GM23338 (cell line): ENCODE data around the gene LAMA4. TPM values are rescaled to one million over a fixed set of nuclear protein-coding genes. Genes with fewer than 3 reads are reported as not detected.

Experiments
- ATAC-seq: fragments of 200-7000 bp; cut with Tn5 transposase; 3 replicates; pipeline ENCODE4 v1.9.1; 2020
- DNase-seq: peaks from one replicate; pipeline ENCODE4 v3.0.0-alpha.2; 2015; ENCODE audit warnings: low spot score
- H2AFZ ChIP-seq: fragments of 200-600 bp; sonication (generic); 2 replicates; pipeline ENCODE4 v1.8.0; 2016; ENCODE audit warnings: antibody characterized with exemption, mild to moderate bottlenecking, moderate library complexity
- H3F3A ChIP-seq: fragments of 200-600 bp; sonication (generic); replicated peaks from 2 replicates; pipeline ENCODE4 v1.8.0; 2017; ENCODE audit warnings: antibody characterized with exemption, mixed run types, low read depth
- H3K27ac ChIP-seq: fragments of 200-600 bp; sonication (generic); 2 replicates; pipeline ENCODE4 v1.6.1; 2016; ENCODE audit warnings: low read depth
- H3K27me3 ChIP-seq: fragments of 200-600 bp; sonication (generic); 2 replicates; pipeline ENCODE4 v1.8.0; 2016; ENCODE audit warnings: mild to moderate bottlenecking, mixed run types, moderate library complexity; ENCODE audit not compliant: insufficient read depth
- H3K36me3 ChIP-seq: fragments of 200-600 bp; sonication (generic); 2 replicates; pipeline ENCODE4 v1.8.0; 2016; ENCODE audit warnings: mild to moderate bottlenecking; ENCODE audit not compliant: insufficient read depth
- H3K4me1 ChIP-seq: fragments of 200-600 bp; sonication (generic); 2 replicates; pipeline ENCODE4 v1.8.0; 2016; ENCODE audit warnings: mild to moderate bottlenecking, moderate library complexity; ENCODE audit not compliant: insufficient read depth
- H3K4me2 ChIP-seq: fragments of 200-600 bp; sonication (generic); 2 replicates; pipeline ENCODE4 v1.7.1; 2017; ENCODE audit warnings: mixed run types
- H3K4me3 ChIP-seq: fragments of 200-600 bp; sonication (generic); 2 replicates; pipeline ENCODE4 v1.6.1; 2016; ENCODE audit warnings: mixed run types
- H3K79me2 ChIP-seq: fragments of 200-600 bp; sonication (generic); replicated peaks from 2 replicates; pipeline ENCODE4 v1.8.0; 2017; ENCODE audit warnings: mild to moderate bottlenecking; ENCODE audit not compliant: insufficient read depth
- H3K9me2 ChIP-seq: fragments of 200-600 bp; sonication (generic); 2 replicates; pipeline ENCODE4 v1.8.0; 2017; ENCODE audit not compliant: insufficient read depth
- H4K20me1 ChIP-seq: fragments of 200-600 bp; sonication (generic); replicated peaks from 2 replicates; pipeline ENCODE4 v1.8.0; 2017; ENCODE audit warnings: mild to moderate bottlenecking; ENCODE audit not compliant: insufficient read depth
- H3K27ac Mint-ChIP-seq: 2 replicates; pipeline ENCODE4 v1.8.0; 2020; ENCODE audit warnings: inconsistent platforms, mild to moderate bottlenecking, moderate library complexity, mixed read lengths
- H3K27me3 Mint-ChIP-seq: 3 replicates; pipeline ENCODE4 v1.8.0; 2022; ENCODE audit warnings: low read depth, mild to moderate bottlenecking, moderate library complexity, mixed read lengths, inconsistent platforms; ENCODE audit not compliant: insufficient read depth, poor library complexity
- H3K36me3 Mint-ChIP-seq: 3 replicates; pipeline ENCODE4 v1.8.0; 2021; ENCODE audit warnings: low read depth, mild to moderate bottlenecking, inconsistent platforms, moderate library complexity, mixed read lengths
- H3K4me1 Mint-ChIP-seq: 3 replicates; pipeline ENCODE4 v1.8.0; 2020; ENCODE audit warnings: mild to moderate bottlenecking, inconsistent platforms, mixed read lengths
- H3K4me3 Mint-ChIP-seq: 3 replicates; pipeline ENCODE4 v1.8.0; 2021; ENCODE audit warnings: moderate library complexity, mild to moderate bottlenecking, inconsistent platforms, mixed read lengths
- H3K9me3 Mint-ChIP-seq: 3 replicates; pipeline ENCODE4 v1.8.0; 2020; ENCODE audit warnings: moderate library complexity, mild to moderate bottlenecking, inconsistent platforms, mixed read lengths
- CREB1 ChIP-seq: fragments of 250-450 bp; sonication (Bioruptor Pico); IDR thresholded peaks from 2 replicates; pipeline ENCODE4 v1.5.0; 2020; ENCODE audit warnings: low read depth, mild to moderate bottlenecking, moderate library complexity
- ETS1 ChIP-seq: IDR thresholded peaks from 2 replicates; pipeline ENCODE4 v1.6.1; 2016; ENCODE audit warnings: antibody characterized with exemption
- EZH2phosphoT487 ChIP-seq: fragments of 200-600 bp; sonication (generic); IDR thresholded peaks from one replicate; pipeline ENCODE4 v1.8.1; 2018; ENCODE audit warnings: antibody characterized with exemption; ENCODE audit not compliant: unreplicated experiment
- JUNB ChIP-seq: IDR thresholded peaks from one replicate; pipeline ENCODE4 v1.6.1; 2016; ENCODE audit warnings: antibody characterized with exemption; ENCODE audit not compliant: unreplicated experiment
- STAT1 ChIP-seq: IDR thresholded peaks from one replicate; pipeline ENCODE4 v1.6.1; 2016; ENCODE audit warnings: antibody characterized with exemption; ENCODE audit not compliant: unreplicated experiment
- ZNF331 ChIP-seq: fragments of 250-450 bp; sonication (Bioruptor Pico); IDR thresholded peaks from 2 replicates; pipeline ENCODE4 v1.5.0; 2020; ENCODE audit warnings: low read depth, mild to moderate bottlenecking, moderate library complexity
- polyA plus RNA-seq: library from polyadenylated mRNA; unstranded; fragments of >200 nt; fragmentation: Nextera tagmentation; extraction: Ambion mirVana; gene quantifications from 2 replicates; pipeline ENCODE4 v1.2.1, GENCODE V29; 2016
- total RNA-seq: library from RNA; depleted of rRNA; stranded (reverse); fragments of >200 nt; shearing (Covaris generic); gene quantifications from 2 replicates; pipeline ENCODE4 v1.2.3, GENCODE V29; 2014
- TF ChIP-seq, protein P1 (sequence below): fragments of 250-450 bp; sonication (Bioruptor Pico); IDR thresholded peaks from 2 replicates; pipeline ENCODE4 v1.5.0; 2020; ENCODE audit warnings: mild to moderate bottlenecking, moderate library complexity

Gene LAMA4
- total and polyA plus RNA-seq, 2 experiments from 2014 or later: 1.7 to 2.8 TPM

- Mint-ChIP-seq H3K27me3 (no peaks in the 10 kb centered on the region), H3K36me3 (no peaks in the 10 kb centered on the region), H3K9me3 (no peaks in the 10 kb centered on the region), H3K4me3 (no peak overlapping the region), H3K27ac (no peak overlapping the region; the same call in 1 of the 2 replicates), H3K4me1 (peaks cover 21% of the 10 kb centered on the region)
- H3K36me3 ChIP-seq: no peaks in the 10 kb centered on the region
- H3F3A ChIP-seq: no peaks in the 10 kb centered on the region
- TF ChIP-seq CREB1 (CRISPR knock-in tag): no peak
- no peak for TF ChIP-seq JUNB
- TF ChIP-seq STAT1: no peak
- TF ChIP-seq EZH2phosphoT487: no peak
- TF ChIP-seq ZNF331 (CRISPR knock-in tag): no peak
- TF ChIP-seq, protein P1, sequence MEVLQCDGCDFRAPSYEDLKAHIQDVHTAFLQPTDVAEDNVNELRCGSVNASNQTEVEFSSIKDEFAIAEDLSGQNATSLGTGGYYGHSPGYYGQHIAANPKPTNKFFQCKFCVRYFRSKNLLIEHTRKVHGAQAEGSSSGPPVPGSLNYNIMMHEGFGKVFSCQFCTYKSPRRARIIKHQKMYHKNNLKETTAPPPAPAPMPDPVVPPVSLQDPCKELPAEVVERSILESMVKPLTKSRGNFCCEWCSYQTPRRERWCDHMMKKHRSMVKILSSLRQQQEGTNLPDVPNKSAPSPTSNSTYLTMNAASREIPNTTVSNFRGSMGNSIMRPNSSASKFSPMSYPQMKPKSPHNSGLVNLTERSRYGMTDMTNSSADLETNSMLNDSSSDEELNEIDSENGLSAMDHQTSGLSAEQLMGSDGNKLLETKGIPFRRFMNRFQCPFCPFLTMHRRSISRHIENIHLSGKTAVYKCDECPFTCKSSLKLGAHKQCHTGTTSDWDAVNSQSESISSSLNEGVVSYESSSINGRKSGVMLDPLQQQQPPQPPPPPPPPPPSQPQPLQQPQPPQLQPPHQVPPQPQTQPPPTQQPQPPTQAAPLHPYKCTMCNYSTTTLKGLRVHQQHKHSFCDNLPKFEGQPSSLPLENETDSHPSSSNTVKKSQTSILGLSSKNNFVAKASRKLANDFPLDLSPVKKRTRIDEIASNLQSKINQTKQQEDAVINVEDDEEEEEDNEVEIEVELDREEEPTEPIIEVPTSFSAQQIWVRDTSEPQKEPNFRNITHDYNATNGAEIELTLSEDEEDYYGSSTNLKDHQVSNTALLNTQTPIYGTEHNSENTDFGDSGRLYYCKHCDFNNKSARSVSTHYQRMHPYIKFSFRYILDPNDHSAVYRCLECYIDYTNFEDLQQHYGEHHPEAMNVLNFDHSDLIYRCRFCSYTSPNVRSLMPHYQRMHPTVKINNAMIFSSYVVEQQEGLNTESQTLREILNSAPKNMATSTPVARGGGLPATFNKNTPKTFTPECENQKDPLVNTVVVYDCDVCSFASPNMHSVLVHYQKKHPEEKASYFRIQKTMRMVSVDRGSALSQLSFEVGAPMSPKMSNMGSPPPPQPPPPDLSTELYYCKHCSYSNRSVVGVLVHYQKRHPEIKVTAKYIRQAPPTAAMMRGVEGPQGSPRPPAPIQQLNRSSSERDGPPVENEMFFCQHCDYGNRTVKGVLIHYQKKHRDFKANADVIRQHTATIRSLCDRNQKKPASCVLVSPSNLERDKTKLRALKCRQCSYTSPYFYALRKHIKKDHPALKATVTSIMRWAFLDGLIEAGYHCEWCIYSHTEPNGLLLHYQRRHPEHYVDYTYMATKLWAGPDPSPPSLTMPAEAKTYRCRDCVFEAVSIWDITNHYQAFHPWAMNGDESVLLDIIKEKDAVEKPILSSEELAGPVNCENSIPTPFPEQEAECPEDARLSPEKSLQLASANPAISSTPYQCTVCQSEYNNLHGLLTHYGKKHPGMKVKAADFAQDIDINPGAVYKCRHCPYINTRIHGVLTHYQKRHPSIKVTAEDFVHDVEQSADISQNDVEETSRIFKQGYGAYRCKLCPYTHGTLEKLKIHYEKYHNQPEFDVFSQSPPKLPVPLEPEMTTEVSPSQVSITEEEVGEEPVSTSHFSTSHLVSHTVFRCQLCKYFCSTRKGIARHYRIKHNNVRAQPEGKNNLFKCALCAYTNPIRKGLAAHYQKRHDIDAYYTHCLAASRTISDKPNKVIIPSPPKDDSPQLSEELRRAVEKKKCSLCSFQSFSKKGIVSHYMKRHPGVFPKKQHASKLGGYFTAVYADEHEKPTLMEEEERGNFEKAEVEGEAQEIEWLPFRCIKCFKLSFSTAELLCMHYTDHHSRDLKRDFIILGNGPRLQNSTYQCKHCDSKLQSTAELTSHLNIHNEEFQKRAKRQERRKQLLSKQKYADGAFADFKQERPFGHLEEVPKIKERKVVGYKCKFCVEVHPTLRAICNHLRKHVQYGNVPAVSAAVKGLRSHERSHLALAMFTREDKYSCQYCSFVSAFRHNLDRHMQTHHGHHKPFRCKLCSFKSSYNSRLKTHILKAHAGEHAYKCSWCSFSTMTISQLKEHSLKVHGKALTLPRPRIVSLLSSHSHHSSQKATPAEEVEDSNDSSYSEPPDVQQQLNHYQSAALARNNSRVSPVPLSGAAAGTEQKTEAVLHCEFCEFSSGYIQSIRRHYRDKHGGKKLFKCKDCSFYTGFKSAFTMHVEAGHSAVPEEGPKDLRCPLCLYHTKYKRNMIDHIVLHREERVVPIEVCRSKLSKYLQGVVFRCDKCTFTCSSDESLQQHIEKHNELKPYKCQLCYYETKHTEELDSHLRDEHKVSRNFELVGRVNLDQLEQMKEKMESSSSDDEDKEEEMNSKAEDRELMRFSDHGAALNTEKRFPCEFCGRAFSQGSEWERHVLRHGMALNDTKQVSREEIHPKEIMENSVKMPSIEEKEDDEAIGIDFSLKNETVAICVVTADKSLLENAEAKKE (CRISPR knock-in tag): no peak
- no peak for TF ChIP-seq ETS1
- no peak overlapping the region for H3K4me2 ChIP-seq
- DNase-seq: no peak
- H3K4me1 ChIP-seq: peaks cover 23% of the 10 kb centered on the region
- H3K27ac ChIP-seq: no peak overlapping the region
- H3K4me3 ChIP-seq: no peak overlapping the region
- ATAC-seq: no peak
- H3K79me2 ChIP-seq: no peaks in the 10 kb centered on the region
- no peak overlapping the region for H2AFZ ChIP-seq
- H3K27me3 ChIP-seq: no peaks in the 10 kb centered on the region
- no peaks in the 10 kb centered on the region for H4K20me1 ChIP-seq
- peaks cover 9% of the 10 kb centered on the region for H3K9me2 ChIP-seq
Observed at GRCh38 chr6:112241820-112242429, 12.4 kb downstream of the LAMA4 start.
